GM12872 (cell line): ENCODE results near the gene PLD3.

Source experiments
- TF ChIP-seq, protein P1 (sequence below): IDR thresholded peaks from 3 replicates; pipeline ENCODE4 v1.5.1; 2011; ENCODE audit warnings: low read depth, mild to moderate bottlenecking, low read length, moderate library complexity; ENCODE audit not compliant: insufficient read depth

Gene PLD3

DNA sequence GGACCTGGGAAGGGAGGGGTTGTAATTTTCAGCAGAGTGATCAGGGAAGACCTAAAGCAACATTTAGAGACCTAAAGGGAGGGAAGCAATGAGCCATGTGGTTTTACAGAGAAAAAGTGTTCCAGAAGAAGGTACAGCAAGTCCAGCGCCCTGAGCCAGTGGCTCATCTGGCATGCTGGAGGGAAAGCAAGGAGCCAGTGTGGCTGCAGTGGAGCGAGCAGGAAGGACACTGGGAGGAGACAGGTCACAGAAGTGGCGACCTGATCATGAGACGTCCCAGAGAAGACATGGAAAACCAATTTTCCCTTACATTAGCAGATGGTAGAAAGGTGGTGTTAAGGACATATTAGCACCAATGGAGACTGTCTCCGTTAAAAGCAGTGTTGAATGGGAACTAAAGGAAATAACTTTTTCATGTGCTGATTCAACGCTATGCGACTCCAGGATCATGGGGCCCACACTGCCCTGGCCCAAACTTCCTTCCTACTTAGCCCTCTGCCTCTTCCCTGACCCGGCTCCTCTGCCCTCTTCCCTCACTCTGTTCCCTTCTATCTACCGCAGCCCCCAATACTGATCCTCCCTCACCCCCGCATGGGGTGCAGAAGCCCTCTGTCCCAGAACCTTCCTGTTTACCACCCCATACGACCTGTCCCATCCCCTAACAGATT, 5.7 kb upstream of the PLD3 start:
- TF ChIP-seq, protein P1, sequence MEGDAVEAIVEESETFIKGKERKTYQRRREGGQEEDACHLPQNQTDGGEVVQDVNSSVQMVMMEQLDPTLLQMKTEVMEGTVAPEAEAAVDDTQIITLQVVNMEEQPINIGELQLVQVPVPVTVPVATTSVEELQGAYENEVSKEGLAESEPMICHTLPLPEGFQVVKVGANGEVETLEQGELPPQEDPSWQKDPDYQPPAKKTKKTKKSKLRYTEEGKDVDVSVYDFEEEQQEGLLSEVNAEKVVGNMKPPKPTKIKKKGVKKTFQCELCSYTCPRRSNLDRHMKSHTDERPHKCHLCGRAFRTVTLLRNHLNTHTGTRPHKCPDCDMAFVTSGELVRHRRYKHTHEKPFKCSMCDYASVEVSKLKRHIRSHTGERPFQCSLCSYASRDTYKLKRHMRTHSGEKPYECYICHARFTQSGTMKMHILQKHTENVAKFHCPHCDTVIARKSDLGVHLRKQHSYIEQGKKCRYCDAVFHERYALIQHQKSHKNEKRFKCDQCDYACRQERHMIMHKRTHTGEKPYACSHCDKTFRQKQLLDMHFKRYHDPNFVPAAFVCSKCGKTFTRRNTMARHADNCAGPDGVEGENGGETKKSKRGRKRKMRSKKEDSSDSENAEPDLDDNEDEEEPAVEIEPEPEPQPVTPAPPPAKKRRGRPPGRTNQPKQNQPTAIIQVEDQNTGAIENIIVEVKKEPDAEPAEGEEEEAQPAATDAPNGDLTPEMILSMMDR: no peak

DNA sequence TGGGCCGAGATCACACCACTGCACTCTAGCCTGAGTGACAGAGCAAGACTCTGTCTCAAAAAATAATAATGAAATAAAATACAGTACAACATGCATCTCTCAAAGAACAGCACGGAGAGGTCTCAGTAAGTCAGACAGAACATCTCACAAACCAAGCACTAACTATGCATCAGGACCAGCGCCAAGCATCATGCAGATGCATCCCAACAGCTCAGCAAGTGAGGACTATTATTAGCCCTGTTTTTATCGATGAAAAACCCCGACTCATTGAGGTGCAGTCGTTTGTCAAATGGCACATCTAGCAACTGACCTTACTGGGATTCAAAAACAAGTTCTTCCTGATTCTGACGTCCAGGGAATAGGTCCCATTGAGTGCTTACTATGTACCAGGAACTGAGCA, 4.1 kb upstream of the PLD3 start:
- TF ChIP-seq, protein P1: no peak

DNA sequence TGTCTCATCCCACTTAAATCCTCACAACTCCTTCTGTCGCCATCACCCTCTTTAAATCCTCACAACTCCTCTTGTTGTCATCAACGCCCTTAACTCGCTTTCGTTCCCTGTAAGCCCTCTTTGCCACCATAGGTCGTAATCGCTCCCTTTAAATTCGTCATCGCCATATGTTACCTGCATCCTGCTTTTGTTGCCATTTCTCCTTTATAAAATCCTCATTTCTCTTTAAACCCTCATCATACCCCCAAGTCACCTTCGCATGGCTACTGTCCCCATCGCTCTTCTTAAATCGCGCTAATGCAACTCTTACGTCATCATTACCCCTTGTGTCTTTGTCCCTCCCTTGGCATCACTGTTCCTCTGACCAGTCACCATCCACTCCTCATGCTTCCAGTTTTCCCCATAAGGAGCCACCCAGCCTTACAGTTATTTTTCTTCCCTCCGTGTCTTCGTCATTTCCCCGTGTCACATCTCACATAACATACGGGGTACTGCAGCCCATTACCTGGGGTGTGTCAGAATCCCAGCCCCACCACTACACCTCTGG, 539 bp downstream of the PLD3 start:
- TF ChIP-seq, protein P1: no peak

DNA sequence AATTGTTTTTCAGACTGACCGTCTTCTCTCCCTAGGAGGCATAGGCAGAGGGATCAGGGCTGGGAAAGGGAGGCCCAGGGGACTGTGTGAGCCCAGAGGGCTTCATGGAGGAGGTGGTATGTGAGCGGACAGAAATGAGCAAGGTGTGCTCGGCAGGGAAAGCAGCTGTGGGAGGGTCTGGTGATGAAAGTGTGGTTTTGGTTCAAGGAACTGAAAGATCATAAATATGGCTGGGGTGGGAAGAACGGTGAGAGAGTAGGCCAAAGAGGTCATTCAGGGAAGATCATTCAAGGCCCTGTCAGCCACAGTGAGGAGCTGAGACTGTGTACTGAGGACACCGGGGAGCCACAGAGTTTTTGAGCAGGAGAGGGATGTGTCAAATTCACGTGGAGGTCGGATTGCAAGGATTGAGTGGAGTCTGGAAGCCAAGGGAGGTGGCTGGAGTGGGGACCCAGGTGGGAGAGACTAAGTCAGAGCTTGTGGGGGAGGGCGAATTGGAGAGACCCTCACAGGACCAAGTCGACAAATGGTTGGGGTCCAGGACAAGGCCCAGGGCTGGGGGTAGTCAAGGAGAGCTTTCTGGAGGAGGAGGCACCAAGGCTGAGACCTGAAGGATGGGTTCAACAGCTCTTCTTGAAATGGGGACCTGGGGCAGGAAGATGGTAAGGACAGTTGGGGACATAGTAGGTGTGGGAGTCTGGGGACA, 7.6 kb downstream of the PLD3 start:
- TF ChIP-seq, protein P1: no peak

DNA sequence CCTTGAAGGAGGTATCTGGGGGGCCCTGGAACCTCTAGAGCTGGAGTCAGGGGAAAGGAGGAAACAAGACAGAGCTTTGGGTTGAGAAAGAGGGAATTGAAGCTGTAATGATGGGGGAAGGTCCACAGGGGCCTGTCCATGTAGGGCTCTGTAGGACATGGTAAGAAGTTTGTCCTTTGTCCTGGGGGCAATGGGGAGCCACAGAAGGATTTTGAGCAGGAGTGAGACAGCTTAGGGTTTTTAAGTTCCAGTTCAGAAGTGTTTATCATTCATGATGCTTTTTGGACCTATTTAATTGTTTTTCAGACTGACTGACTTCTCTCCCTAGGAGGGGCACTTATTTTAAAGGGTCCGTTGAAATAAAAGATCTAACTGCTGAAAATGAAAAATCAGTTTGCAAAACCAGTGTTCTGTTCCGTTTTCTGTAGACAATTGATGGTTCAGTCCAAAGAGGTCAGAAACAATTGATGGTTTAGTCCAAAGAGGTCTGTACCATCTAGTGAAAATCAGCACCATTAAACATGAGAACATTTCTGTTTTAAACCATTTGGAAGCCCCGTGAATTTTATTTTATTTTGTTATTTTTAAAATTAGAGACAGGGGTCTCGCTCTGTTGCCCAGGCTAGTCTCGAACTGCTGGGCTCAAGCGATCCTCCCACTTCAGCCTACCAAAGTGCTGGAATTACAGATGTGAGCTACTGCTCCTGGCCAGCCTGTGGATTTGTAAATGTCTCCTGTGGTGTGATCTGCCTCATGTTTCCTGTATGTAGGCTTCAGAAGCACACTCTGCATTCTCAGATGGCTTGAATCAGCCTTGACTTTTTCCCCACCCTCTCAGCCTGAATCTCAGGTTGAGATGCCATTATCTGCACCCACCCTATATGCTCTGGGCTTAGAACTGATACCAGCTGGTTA, 8.4 kb downstream of the PLD3 start:
- TF ChIP-seq, protein P1: no peak

DNA sequence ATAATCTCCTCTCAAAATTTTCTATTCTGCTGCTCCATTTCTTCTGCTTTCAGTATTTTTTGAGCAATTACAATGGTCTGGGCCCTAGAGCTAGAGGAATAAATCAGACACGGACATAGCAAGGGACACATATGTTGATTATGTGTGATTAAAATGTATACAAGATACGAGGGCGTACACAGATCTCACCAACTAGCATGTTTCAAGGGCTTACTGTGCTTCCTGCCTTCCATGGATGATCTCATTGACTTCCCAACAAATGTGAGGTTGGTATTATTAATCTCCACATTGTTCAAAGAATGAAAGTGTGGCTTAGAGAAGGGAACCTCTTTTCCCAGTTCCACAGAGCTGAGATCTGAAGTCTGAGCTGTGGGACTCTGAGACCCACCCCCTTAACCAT, 9.1 kb downstream of the PLD3 start:
- TF ChIP-seq, protein P1: no peak

DNA sequence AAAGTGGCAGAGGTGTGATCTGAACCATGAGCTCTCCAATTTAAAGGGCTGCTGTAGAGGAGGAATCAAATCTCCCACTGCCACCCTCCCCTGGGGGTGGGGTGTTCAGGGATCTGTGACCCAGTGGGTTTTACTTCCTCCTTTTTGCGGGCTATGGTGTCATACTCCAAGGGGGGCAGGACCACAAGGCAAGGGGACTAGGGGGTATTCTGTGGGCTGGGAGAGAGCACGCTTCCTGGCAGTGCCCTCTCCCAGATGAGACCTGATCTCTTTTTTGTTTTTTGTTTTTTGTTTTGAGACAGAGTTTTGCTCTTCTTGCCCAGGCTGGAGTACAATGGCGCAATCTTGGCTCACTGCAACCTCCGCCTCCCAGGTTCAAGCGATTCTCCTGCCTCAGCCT, 10.3 kb downstream of the PLD3 start:
- TF ChIP-seq, protein P1: no peak
